ENCODE measurements around the gene AFTPH. TPM values are rescaled to one million over a fixed set of nuclear protein-coding genes. Genes with fewer than 3 reads are reported as not detected.

AFTPH gene
- total and polyA plus RNA-seq, 9 of the 15 experiments (the other 6 are each of a cell fraction or from before 2014, with no cell fraction given) = 8.0 to 26.2 (median 13.8) TPM

DNA sequence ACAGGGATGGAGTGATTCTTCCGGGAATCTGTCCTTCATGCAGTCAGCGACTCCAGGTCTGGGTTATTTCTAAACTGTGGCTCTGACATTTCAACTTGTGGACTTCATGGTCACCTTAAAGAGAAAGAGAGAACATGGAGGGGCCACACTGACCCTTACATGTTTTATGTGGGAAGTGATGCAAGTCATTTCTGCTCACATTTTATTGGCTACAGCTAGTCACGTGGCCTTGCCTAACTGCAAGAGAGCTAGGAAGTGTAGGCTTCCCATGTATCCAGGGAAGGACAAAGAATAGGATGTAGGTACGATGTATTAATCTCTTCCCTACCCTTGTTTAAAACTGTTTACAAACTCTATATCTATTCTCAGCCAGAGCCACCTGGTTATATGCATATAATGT lies 30.3 kb upstream of the AFTPH start:
- no peak for TF ChIP-seq MAZ (CRISPR knock-in tag; conservative IDR thresholded peaks at IDR 0.05 in 1 of 2, IDR thresholded peaks at IDR 0.05 in 1 of 2)
- TF ChIP-seq, protein P1, sequence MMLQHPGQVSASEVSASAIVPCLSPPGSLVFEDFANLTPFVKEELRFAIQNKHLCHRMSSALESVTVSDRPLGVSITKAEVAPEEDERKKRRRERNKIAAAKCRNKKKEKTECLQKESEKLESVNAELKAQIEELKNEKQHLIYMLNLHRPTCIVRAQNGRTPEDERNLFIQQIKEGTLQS (IDR thresholded peaks at IDR 0.05) = peak; percentile 41; the same call in 1 of the 2 replicates
- TF ChIP-seq, protein P1 (CRISPR knock-in tag; conservative IDR thresholded peaks at IDR 0.05) = no peak
- TF ChIP-seq CEBPG (CRISPR knock-in tag; IDR thresholded peaks at IDR 0.05) = no peak; the same call in 1 of the 2 replicates
- peak in 1 of 2 experiments; percentile 52; a peak in 2 of 4 replicates for TF ChIP-seq CEBPG (tag; conservative IDR thresholded peaks at IDR 0.05 in 1 of 2, IDR thresholded peaks at IDR 0.05 in 1 of 2)
- TF ChIP-seq, protein P2, sequence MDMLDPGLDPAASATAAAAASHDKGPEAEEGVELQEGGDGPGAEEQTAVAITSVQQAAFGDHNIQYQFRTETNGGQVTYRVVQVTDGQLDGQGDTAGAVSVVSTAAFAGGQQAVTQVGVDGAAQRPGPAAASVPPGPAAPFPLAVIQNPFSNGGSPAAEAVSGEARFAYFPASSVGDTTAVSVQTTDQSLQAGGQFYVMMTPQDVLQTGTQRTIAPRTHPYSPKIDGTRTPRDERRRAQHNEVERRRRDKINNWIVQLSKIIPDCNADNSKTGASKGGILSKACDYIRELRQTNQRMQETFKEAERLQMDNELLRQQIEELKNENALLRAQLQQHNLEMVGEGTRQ (CRISPR knock-in tag; IDR thresholded peaks at IDR 0.05) = peak; percentile 91
- peak; percentile 34; the same call in 1 of the 2 replicates for TF ChIP-seq CBFA2T2 (conservative IDR thresholded peaks at IDR 0.05)
- peak; percentile 22; the same call in 1 of the 2 replicates for TF ChIP-seq CEBPB (tag; IDR thresholded peaks at IDR 0.05)
- peak; percentile 87 for TF ChIP-seq RAD51 (IDR thresholded peaks at IDR 0.05; ENCODE audit: borderline replicate concordance, low read depth)
- peak; percentile 53; the same call in 1 of the 2 replicates for TF ChIP-seq TOE1 (IDR thresholded peaks at IDR 0.05; ENCODE audit: borderline replicate concordance)
- no peak for TF ChIP-seq TOE1 (CRISPR knock-in tag; IDR thresholded peaks at IDR 0.05; ENCODE audit: borderline replicate concordance, low read depth)
- TF ChIP-seq, protein P3, sequence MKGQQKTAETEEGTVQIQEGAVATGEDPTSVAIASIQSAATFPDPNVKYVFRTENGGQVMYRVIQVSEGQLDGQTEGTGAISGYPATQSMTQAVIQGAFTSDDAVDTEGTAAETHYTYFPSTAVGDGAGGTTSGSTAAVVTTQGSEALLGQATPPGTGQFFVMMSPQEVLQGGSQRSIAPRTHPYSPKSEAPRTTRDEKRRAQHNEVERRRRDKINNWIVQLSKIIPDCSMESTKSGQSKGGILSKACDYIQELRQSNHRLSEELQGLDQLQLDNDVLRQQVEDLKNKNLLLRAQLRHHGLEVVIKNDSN (CRISPR knock-in tag; IDR thresholded peaks at IDR 0.05) = peak; percentile 84
- TF ChIP-seq, protein P4, sequence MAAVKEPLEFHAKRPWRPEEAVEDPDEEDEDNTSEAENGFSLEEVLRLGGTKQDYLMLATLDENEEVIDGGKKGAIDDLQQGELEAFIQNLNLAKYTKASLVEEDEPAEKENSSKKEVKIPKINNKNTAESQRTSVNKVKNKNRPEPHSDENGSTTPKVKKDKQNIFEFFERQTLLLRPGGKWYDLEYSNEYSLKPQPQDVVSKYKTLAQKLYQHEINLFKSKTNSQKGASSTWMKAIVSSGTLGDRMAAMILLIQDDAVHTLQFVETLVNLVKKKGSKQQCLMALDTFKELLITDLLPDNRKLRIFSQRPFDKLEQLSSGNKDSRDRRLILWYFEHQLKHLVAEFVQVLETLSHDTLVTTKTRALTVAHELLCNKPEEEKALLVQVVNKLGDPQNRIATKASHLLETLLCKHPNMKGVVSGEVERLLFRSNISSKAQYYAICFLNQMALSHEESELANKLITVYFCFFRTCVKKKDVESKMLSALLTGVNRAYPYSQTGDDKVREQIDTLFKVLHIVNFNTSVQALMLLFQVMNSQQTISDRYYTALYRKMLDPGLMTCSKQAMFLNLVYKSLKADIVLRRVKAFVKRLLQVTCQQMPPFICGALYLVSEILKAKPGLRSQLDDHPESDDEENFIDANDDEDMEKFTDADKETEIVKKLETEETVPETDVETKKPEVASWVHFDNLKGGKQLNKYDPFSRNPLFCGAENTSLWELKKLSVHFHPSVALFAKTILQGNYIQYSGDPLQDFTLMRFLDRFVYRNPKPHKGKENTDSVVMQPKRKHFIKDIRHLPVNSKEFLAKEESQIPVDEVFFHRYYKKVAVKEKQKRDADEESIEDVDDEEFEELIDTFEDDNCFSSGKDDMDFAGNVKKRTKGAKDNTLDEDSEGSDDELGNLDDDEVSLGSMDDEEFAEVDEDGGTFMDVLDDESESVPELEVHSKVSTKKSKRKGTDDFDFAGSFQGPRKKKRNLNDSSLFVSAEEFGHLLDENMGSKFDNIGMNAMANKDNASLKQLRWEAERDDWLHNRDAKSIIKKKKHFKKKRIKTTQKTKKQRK (IDR thresholded peaks at IDR 0.05; ENCODE audit: borderline replicate concordance, low read depth, low read length) = no peak
- peak overlapping the region; percentile 41 for H2AFZ ChIP-seq (ENCODE audit: low read depth, low read length)
- CTCF ChIA-PET (ENCODE audit: low intra/inter-chr PET ratio) = no interaction called here

More for the DNA sequence above, 30.3 kb upstream of the AFTPH start:
- no peak overlapping the region for H3K27ac ChIP-seq (ENCODE audit: extremely low read depth, low read depth, low read length)
- DNase-seq (ENCODE audit: extremely low read depth in 1 of 4, low spot score in 3 of 4) (peak in 1 of 4 experiments; percentile 14), ATAC-seq (peak; percentile 71), FAIRE-seq (peak; percentile 11)
- 11% methylated on average over 4 of the region's 4 CpGs for WGBS (ENCODE audit: insufficient coverage, low coverage, missing lambda C conversion rate)
- no TSS peak for BruUV-seq (replicated peaks)
- H3K9me1 ChIP-seq (ENCODE audit: control insufficient read depth, insufficient read depth, low read length) = no peaks in the 10 kb centered on the region
- H3K79me2 ChIP-seq (ENCODE audit: control insufficient read depth, insufficient read depth, low read length) = no peaks in the 10 kb centered on the region
- H3K36me3 ChIP-seq (ENCODE audit: control insufficient read depth, insufficient read depth, low read length) = no peaks in the 10 kb centered on the region
- in situ Hi-C loops (cut with MboI) = no loop called here
- H3K27me3 ChIP-seq (ENCODE audit: control insufficient read depth in 2 of 2, insufficient read depth in 2 of 2, low read length in 2 of 2) = peaks cover 10 to 21% of the 10 kb centered on the region in 2 experiments; a peak in 4 of 5 replicates
- H3K9ac ChIP-seq (ENCODE audit: insufficient read depth in 1 of 2, low read depth in 2 of 2, low read length in 2 of 2) = no peak overlapping the region
- intact Hi-C loops (cut with micrococcal nuclease) = no loop called here
- peak overlapping the region; percentile 9; the same call in 1 of the 2 replicates for H3K4me2 ChIP-seq (ENCODE audit: insufficient read depth, low read length)
- H3K4me1 ChIP-seq (replicated peaks in 1 of 2; ENCODE audit: control insufficient read depth in 2 of 2, insufficient read depth in 2 of 2, low read length in 2 of 2) = no peaks in the 10 kb centered on the region
- no peaks in the 10 kb centered on the region for H3K9me3 ChIP-seq (replicated peaks; ENCODE audit: control insufficient read depth, insufficient read depth, low read depth, low read length)
- POLR2A ChIA-PET = interaction anchor here (0.6 to 1.6 kb wide), 2 partner anchors 11 to 56 kb away, joined by 3 to 6 read pairs; no protein-coding TSS in a partner anchor
- H3K4me3 ChIP-seq = no peak overlapping the region
- no peaks in the 10 kb centered on the region for H4K20me1 ChIP-seq (replicated peaks; ENCODE audit: control insufficient read depth, insufficient read depth, low read length)

Data from K562 (cell line).